Heart right ventricle (tissue), 16 donors: ENCODE results near the gene DNAJC16. TPM values are rescaled to one million over a fixed set of nuclear protein-coding genes. Genes with fewer than 3 reads are reported as not detected.

Source experiments
- ATAC-seq, 8 donors: fragments of 200-7000 bp; cut with Tn5 transposase; one replicate each; pipeline ENCODE4 v1.9.1; 2020; ENCODE audit warnings: mild to moderate bottlenecking in 8 of 8, moderate library complexity in 8 of 8, moderate number of reproducible peaks in 1 of 8
- DNase-seq, 2 donors: peaks; one replicate each; pipeline ENCODE4 v3.0.0-alpha.2; 2020
- H3K27ac ChIP-seq, 10 donors: fragments of 200-600 bp; sonication (generic) in 2 of 10; one replicate each; pipeline versions ENCODE4 v1.5.0 to v1.8.0; 2020 to 2022; ENCODE audit warnings: mild to moderate bottlenecking in 3 of 10
- H3K27me3 ChIP-seq, 7 donors: fragments of 200-600 bp; one replicate each; pipeline ENCODE4 v1.8.0; 2021 to 2022; ENCODE audit warnings: mild to moderate bottlenecking in 2 of 7
- H3K36me3 ChIP-seq, 9 donors: fragments of 200-600 bp; sonication (generic) in 1 of 9; one replicate each; pipeline versions ENCODE4 v1.5.0 to v1.8.0; 2020 to 2022; ENCODE audit warnings: mild to moderate bottlenecking in 2 of 9
- H3K4me1 ChIP-seq, 9 donors: fragments of 200-600 bp; sonication (generic) in 1 of 9; one replicate each; pipeline versions ENCODE4 v1.5.0 to v1.8.0; 2020 to 2022; ENCODE audit warnings: mild to moderate bottlenecking in 4 of 9
- H3K4me3 ChIP-seq, 10 donors: fragments of 200-600 bp; sonication (generic) in 2 of 10; one replicate each; pipeline versions ENCODE4 v1.5.0 to v1.8.0; 2020 to 2022; ENCODE audit warnings: mild to moderate bottlenecking in 7 of 10, moderate library complexity in 2 of 10
- H3K9me3 ChIP-seq, 11 donors: fragments of 200-600 bp in 10 of 11; sonication (generic) in 2 of 11; one replicate each; pipeline versions ENCODE4 v1.5.0 to v1.8.0; 2013 to 2022; ENCODE audit warnings: mild to moderate bottlenecking in 2 of 11, control low read depth in 1 of 11, moderate library complexity in 1 of 11
- WGBS, 2 donors: extraction: QIAGEN DNeasy Blood & Tissue Kit; methylation state at CpG; one replicate each; pipeline ENCODE4 v1.1.7; 2013; ENCODE audit warnings: inconsistent platforms in 1 of 2; 5-methylcytosine and 5-hydroxymethylcytosine counted together
- intact Hi-C, 10 donors: fragments of 100-400 bp; cut with DNase I; formaldehyde crosslinking; loops; one replicate each; pipeline versions ENCODE4 v1.11.1 to v1.14.2; 2022
- polyA plus RNA-seq, 2 donors: library from polyadenylated mRNA; stranded (reverse); fragments of 200-250 nt; gene quantifications; one replicate each; pipeline ENCODE4 v1.2.3, GENCODE V29; 2013
- total RNA-seq, 10 donors: library from RNA; stranded (reverse); fragmentation: NEBNext Ultra II Directional in 3 of 10; extraction: Animal tissue kit (Norgen Biotek cat#: 25700) in 3 of 10; gene quantifications; one replicate each; pipeline versions ENCODE4 v1.2.1 to v1.2.4, GENCODE V29; 2021 to 2023
- TF ChIP-seq, protein P1 (sequence below), 9 donors: fragments of 200-600 bp; sonication (generic) in 2 of 9; IDR thresholded peaks; one replicate each; pipeline versions ENCODE4 v1.5.0 to v1.8.0; 2021 to 2022; ENCODE audit warnings: antibody characterized with exemption in 9 of 9, mild to moderate bottlenecking in 5 of 9, moderate library complexity in 1 of 9
- donor health status: Arrhythmogenic right ventricular cardiomyopathy.
- donor health status: ischemic (EF 13 %, LVEDD 7.1; RV severe dilation, severe dysfunction).
- donor health status: healthy with polysubstance abuse.
- donor health status: DM: no; HTN: yes; CAD: no.
- donor health status: DM: no; HTN: no; CAD: no.
- donor health status: ischemic (EF 25% LVEDD 6.9; RV normal size, moderate dysfunction).
- donor health status: ischemic (EF 25% LVEDD 5.7; RV mildly dilated, moderate dysfunction).
- donor health status: healthy.
- donor health status: DM: yes; HTN: yes; CAD: no.
- donor health status: Ischemic cardiomyopathy.
- donor health status: ischemic (EF 35%, LVEDD 5.7; RV mildly dilated, moderate dysfunction).
- donor health status: nonischemic (EF 11% LVEDD 7.7; RV severe dilation, severe dysfunction).
- donor health status: DM: yes; HTN: yes; CAD: no.
- donor health status: PGD.
- donor health status: ischemic (EF 29% LVEDD 5.4; RV normal size, mild dysfunction).
- donor health status: nonischemic (EF 23%, LVEDD 6.1; RV moderate dilation, normal function).

DNAJC16 gene
- total and polyA plus RNA-seq, 12 donors: 4.7 to 22.8 (median 18.3) TPM

DNA sequence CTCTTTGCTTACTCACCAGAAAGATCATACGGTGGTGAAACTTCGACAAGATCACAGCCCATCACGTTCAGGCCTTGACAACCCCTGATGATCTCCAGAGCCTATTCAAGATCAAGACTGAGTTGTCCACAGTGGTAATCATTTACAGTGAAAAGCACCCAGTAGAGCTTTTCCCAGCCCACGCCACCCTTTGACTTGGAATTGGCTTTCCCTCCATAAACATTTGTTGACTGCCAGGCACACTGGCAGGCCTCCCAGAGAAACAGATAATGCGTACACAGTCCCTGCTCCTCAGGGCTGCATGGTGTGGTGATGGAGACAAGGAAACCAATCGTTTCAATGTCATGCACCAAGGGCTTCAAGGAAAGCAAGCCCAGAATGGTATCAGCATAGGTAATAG lies 48.1 kb downstream of the DNAJC16 start:
- H3K36me3 ChIP-seq: peaks cover 0 to 33% (median 3%) of the 10 kb centered on the region in 9 donors
- intact Hi-C loops: no loop called here

DNA sequence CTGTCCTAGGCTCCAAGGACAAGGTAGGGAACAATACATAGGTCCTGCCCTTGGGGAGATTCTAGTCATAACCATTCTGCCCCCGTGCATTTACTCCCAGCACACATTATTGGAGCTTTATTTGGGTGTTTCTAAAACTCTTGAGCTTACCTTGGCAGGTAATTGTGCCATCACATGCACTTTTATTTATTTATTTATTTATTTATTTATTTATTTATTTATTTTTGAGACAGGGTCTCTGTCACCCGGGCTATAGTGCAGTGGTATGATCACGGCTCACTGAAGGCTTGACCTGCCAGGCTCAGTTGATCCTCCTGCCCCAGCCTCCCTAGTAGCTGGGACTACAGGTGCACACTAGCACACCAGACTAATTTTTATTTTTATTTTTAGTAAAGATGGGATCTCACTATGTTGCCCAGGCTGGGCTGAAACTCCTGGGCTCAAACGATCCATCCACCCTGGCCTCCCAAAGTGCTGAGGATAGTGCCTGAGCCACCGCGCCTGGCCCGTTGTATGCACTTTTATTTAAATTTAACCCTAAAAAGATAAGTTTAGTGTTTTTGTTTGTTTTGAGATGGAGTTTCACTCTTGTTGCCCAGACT lies 49.0 kb downstream of the DNAJC16 start:
- TF ChIP-seq, protein P1, sequence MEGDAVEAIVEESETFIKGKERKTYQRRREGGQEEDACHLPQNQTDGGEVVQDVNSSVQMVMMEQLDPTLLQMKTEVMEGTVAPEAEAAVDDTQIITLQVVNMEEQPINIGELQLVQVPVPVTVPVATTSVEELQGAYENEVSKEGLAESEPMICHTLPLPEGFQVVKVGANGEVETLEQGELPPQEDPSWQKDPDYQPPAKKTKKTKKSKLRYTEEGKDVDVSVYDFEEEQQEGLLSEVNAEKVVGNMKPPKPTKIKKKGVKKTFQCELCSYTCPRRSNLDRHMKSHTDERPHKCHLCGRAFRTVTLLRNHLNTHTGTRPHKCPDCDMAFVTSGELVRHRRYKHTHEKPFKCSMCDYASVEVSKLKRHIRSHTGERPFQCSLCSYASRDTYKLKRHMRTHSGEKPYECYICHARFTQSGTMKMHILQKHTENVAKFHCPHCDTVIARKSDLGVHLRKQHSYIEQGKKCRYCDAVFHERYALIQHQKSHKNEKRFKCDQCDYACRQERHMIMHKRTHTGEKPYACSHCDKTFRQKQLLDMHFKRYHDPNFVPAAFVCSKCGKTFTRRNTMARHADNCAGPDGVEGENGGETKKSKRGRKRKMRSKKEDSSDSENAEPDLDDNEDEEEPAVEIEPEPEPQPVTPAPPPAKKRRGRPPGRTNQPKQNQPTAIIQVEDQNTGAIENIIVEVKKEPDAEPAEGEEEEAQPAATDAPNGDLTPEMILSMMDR (IDR thresholded peaks at IDR 0.05): no peak
- intact Hi-C loops: no loop called here
- Histone ChIP-seq H3K4me1 (peaks cover 0 to 19% (median 6%) of the 10 kb centered on the region in 9 donors), H3K4me3 (no peak overlapping the region), H3K36me3 (peaks cover 0 to 24% (median 0%) of the 10 kb centered on the region in 9 donors), H3K27me3 (no peaks in the 10 kb centered on the region), H3K9me3 (no peaks in the 10 kb centered on the region), H3K27ac (no peak overlapping the region)
- ATAC-seq (no peak), DNase-seq (no peak)
- 97% methylated on average over 7 of the region's 7 CpGs for WGBS, 2 donors

More for the DNA sequence above, 48.1 kb downstream of the DNAJC16 start:
- DNase-seq (peak in 1 of 2 donors; percentile 15), ATAC-seq (peak in 5 of 8 donors; percentile 38 to 78 (median 63))
- Histone ChIP-seq H3K27ac (no peak overlapping the region), H3K27me3 (no peaks in the 10 kb centered on the region), H3K9me3 (no peaks in the 10 kb centered on the region), H3K4me3 (no peak overlapping the region), H3K4me1 (peaks cover 0 to 13% (median 5%) of the 10 kb centered on the region in 9 donors)
- WGBS, 2 donors: 55 to 65% methylated on average over 6 of the region's 6 CpGs
- TF ChIP-seq, protein P1 (IDR thresholded peaks at IDR 0.05): no peak

DNA sequence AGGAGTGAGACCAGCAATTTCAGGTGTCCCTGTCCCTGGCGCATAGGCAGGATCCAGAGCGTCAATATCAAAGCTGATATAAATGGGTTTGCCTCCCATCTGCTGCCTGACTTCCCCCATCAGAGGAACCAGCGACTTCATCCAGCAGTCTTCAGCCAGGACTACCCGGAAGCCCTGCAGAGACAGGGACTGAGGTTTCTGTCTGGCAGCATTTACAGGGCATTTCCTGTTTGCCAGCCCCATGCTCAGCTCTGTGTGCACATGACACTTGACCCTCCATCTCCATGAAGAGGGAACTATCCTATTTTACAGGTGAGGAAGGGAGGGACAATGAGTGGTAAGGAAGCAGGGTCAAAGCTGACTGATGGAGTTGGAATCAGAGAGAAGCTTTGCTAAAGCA lies 51.0 kb downstream of the DNAJC16 start:
- H3K9me3 ChIP-seq: no peaks in the 10 kb centered on the region
- no peak for DNase-seq
- no peaks in the 10 kb centered on the region for H3K27me3 ChIP-seq
- intact Hi-C loops: no loop called here
- no peak for ATAC-seq
- 52 to 87% methylated on average over 4 of the region's 4 CpGs for WGBS, 2 donors
- peaks cover 0 to 11% (median 0%) of the 10 kb centered on the region in 9 donors for H3K36me3 ChIP-seq
- no peak overlapping the region for H3K27ac ChIP-seq
- TF ChIP-seq, protein P1 (IDR thresholded peaks at IDR 0.05): no peak
- peaks cover 0 to 19% (median 6%) of the 10 kb centered on the region in 9 donors for H3K4me1 ChIP-seq
- no peak overlapping the region for H3K4me3 ChIP-seq

DNA sequence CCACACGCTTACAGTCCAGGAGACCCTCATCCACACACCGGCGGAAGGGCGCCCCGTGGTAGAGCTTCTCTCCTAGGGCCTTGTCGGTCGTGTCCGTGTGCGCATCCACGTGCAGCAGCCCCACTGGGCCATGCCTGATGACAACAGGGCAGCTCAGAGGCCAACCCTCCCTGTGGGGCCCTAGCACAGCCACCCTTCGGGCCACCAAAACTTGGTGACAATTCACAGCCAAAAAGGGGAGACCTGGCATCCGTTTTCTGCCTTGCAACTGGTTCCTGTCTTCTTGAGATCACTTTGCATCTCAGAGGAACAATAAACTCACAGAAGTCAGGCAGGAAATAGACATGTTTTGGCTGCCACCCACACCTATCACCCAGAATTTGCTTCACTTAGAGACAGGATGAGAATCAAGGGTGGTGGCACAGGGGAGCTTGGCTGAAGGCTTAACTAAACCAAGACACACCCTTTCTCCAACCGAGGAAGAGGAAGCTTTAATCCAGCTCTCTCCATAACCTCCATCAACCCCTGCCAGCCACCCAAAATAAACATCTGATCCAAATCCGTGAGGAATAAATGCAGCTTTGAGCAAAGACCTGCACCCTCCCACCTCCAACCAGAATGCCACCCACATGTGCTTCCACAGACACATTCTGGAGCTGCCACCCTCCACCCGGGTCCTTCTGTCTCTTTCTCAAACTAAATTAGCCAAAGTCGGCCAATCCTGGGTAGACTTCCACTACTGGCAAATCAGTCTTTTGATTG lies 52.5 kb downstream of the DNAJC16 start:
- peak overlapping the region in 2 of 10 donors; percentile 25 to 80 for H3K27ac ChIP-seq
- TF ChIP-seq, protein P1 (IDR thresholded peaks at IDR 0.05): no peak
- WGBS, 2 donors: 77 to 81% methylated on average over 16 of the region's 16 CpGs
- intact Hi-C loops: no loop called here
- no peak for DNase-seq
- peaks cover 0 to 8% (median 0%) of the 10 kb centered on the region in 9 donors for H3K36me3 ChIP-seq
- H3K4me3 ChIP-seq: no peak overlapping the region
- peaks cover 0 to 10% (median 5%) of the 10 kb centered on the region in 7 donors for H3K27me3 ChIP-seq
- H3K4me1 ChIP-seq: peaks cover 0 to 21% (median 6%) of the 10 kb centered on the region in 9 donors
- ATAC-seq: peak in 4 of 8 donors; percentile 14 to 50 (median 33)
- no peaks in the 10 kb centered on the region for H3K9me3 ChIP-seq
